Activated naive CD4-positive, alpha-beta T cell treated with anti-CD3 and anti-CD28 coated beads, Interleukin-2, amount 50 U/mL, for 24 hours (primary cell): ENCODE measurements around the gene NPAT.
"Not testable (repeated sequence)": the region's sequence is repeated elsewhere in the genome, so short reads cannot be mapped to it uniquely, and the experiment has no call there.

Source experiments
- H3K27ac Mint-ChIP-seq: one replicate; pipeline ENCODE4 v1.8.0; 2021; ENCODE audit warnings: mild to moderate bottlenecking, mixed read lengths
- H3K27me3 Mint-ChIP-seq: one replicate; pipeline ENCODE4 v1.8.0; 2021; ENCODE audit warnings: mixed read lengths
- H3K36me3 Mint-ChIP-seq: one replicate; pipeline ENCODE4 v1.8.0; 2021; ENCODE audit warnings: mixed read lengths
- H3K4me1 Mint-ChIP-seq: one replicate; pipeline ENCODE4 v1.8.0; 2021; ENCODE audit warnings: mixed read lengths
- H3K4me3 Mint-ChIP-seq: one replicate; pipeline ENCODE4 v1.8.0; 2021; ENCODE audit warnings: mild to moderate bottlenecking, mixed read lengths
- H3K9me3 Mint-ChIP-seq: one replicate; pipeline ENCODE4 v1.8.0; 2021; ENCODE audit warnings: mixed read lengths

The NPAT gene

GRCh38 chr11:108142304-108142703 lies 80.1 kb downstream of the NPAT start:
- H3K9me3 Mint-ChIP-seq = no peaks in the 10 kb centered on the region
- H3K4me3 Mint-ChIP-seq = no peak overlapping the region
- peaks cover 25% of the 10 kb centered on the region for H3K4me1 Mint-ChIP-seq
- H3K27ac Mint-ChIP-seq = no peak overlapping the region
- H3K36me3 Mint-ChIP-seq = peaks cover 33% of the 10 kb centered on the region
- no peaks in the 10 kb centered on the region for H3K27me3 Mint-ChIP-seq

GRCh38 chr11:108137212-108137611 lies 85.2 kb downstream of the NPAT start:
- Mint-ChIP-seq H3K27me3 (no peaks in the 10 kb centered on the region), H3K4me3 (peak overlapping the region; percentile 5), H3K4me1 (peaks cover 34% of the 10 kb centered on the region), H3K27ac (peak overlapping the region; percentile 74), H3K36me3 (peaks cover 22% of the 10 kb centered on the region), H3K9me3 (no peaks in the 10 kb centered on the region)

GRCh38 chr11:108135845-108136544 lies 86.4 kb downstream of the NPAT start:
- H3K27me3 Mint-ChIP-seq = no peaks in the 10 kb centered on the region
- no peaks in the 10 kb centered on the region for H3K9me3 Mint-ChIP-seq
- H3K4me1 Mint-ChIP-seq = peaks cover 37% of the 10 kb centered on the region
- H3K27ac Mint-ChIP-seq = peak overlapping the region; percentile 72
- peaks cover 18% of the 10 kb centered on the region for H3K36me3 Mint-ChIP-seq
- no peak overlapping the region for H3K4me3 Mint-ChIP-seq

GRCh38 chr11:108132993-108133538 lies 89.4 kb downstream of the NPAT start:
- not testable (repeated sequence) for H3K9me3 Mint-ChIP-seq, H3K27me3 Mint-ChIP-seq, H3K4me3 Mint-ChIP-seq
- H3K36me3 Mint-ChIP-seq = peaks cover 10% of the 10 kb centered on the region
- H3K4me1 Mint-ChIP-seq = peaks cover 32% of the 10 kb centered on the region
- H3K27ac Mint-ChIP-seq = peak overlapping the region; percentile 41

- no peak overlapping the region for H3K4me3 Mint-ChIP-seq
- peaks cover 26% of the 10 kb centered on the region for H3K4me1 Mint-ChIP-seq
- H3K36me3 Mint-ChIP-seq = peaks cover 9% of the 10 kb centered on the region
- no peaks in the 10 kb centered on the region for H3K9me3 Mint-ChIP-seq
- peak overlapping the region; percentile 32 for H3K27ac Mint-ChIP-seq
- H3K27me3 Mint-ChIP-seq = no peaks in the 10 kb centered on the region
These were observed 90.4 kb downstream of the NPAT start for GRCh38 chr11:108131993-108132392.

GRCh38 chr11:108128772-108129171 lies 93.7 kb downstream of the NPAT start:
- H3K4me3 Mint-ChIP-seq = no peak overlapping the region
- no peaks in the 10 kb centered on the region for H3K27me3 Mint-ChIP-seq
- peaks cover 32% of the 10 kb centered on the region for H3K4me1 Mint-ChIP-seq
- H3K36me3 Mint-ChIP-seq = peaks cover 8% of the 10 kb centered on the region
- no peaks in the 10 kb centered on the region for H3K9me3 Mint-ChIP-seq
- H3K27ac Mint-ChIP-seq = no peak overlapping the region

- Mint-ChIP-seq H3K4me3 (no peak overlapping the region), H3K4me1 (peaks cover 48% of the 10 kb centered on the region), H3K36me3 (peaks cover 5% of the 10 kb centered on the region), H3K27me3 (no peaks in the 10 kb centered on the region), H3K27ac (no peak overlapping the region), H3K9me3 (no peaks in the 10 kb centered on the region)
These were observed 97.3 kb downstream of the NPAT start for GRCh38 chr11:108125096-108125495.

- Mint-ChIP-seq H3K9me3 (no peaks in the 10 kb centered on the region), H3K27ac (no peak overlapping the region), H3K4me3 (peak overlapping the region; percentile 97), H3K4me1 (peaks cover 45% of the 10 kb centered on the region), H3K36me3 (peaks cover 2% of the 10 kb centered on the region), H3K27me3 (no peaks in the 10 kb centered on the region)
These were observed 100.2 kb downstream of the NPAT start for GRCh38 chr11:108122166-108122628.

- peaks cover 43% of the 10 kb centered on the region for H3K4me1 Mint-ChIP-seq
- H3K27me3 Mint-ChIP-seq = no peaks in the 10 kb centered on the region
- H3K27ac Mint-ChIP-seq = peak within 1 kb of the TSS; percentile 81
- peak within 1 kb of the TSS; percentile 97 for H3K4me3 Mint-ChIP-seq
- H3K9me3 Mint-ChIP-seq = no peaks in the 10 kb centered on the region
- peaks cover 2% of the 10 kb centered on the region for H3K36me3 Mint-ChIP-seq
These were observed 100.9 kb downstream of the NPAT start, which contains the start of gene ACAT1 for GRCh38 chr11:108121274-108122155. TSS of gene ACAT1 (plus strand) at chr11:108121567. CDS start at chr11:108121607, 40 bp downstream.

- peaks cover 37% of the 10 kb centered on the region for H3K4me1 Mint-ChIP-seq
- not testable (repeated sequence) for H3K27ac Mint-ChIP-seq, H3K27me3 Mint-ChIP-seq, H3K9me3 Mint-ChIP-seq, H3K36me3 Mint-ChIP-seq
- H3K4me3 Mint-ChIP-seq = peak overlapping the region; percentile 97
These were observed 101.5 kb downstream of the NPAT start for GRCh38 chr11:108120936-108121273.

- Mint-ChIP-seq H3K9me3 (no peaks in the 10 kb centered on the region), H3K4me1 (peaks cover 13% of the 10 kb centered on the region), H3K4me3 (no peak overlapping the region), H3K36me3 (no peaks in the 10 kb centered on the region), H3K27ac (no peak overlapping the region), H3K27me3 (no peaks in the 10 kb centered on the region)
These were observed 104.6 kb downstream of the NPAT start for GRCh38 chr11:108117746-108118371.

GRCh38 chr11:108115500-108116140 lies 106.8 kb downstream of the NPAT start:
- Mint-ChIP-seq H3K36me3 (peaks cover 2% of the 10 kb centered on the region), H3K4me3 (no peak overlapping the region), H3K27ac (no peak overlapping the region)

GRCh38 chr11:108112057-108112456 lies 110.4 kb downstream of the NPAT start:
- Mint-ChIP-seq H3K9me3 (no peaks in the 10 kb centered on the region), H3K4me3 (no peak overlapping the region), H3K27me3 (no peaks in the 10 kb centered on the region), H3K36me3 (peaks cover 2% of the 10 kb centered on the region), H3K4me1 (no peaks in the 10 kb centered on the region), H3K27ac (no peak overlapping the region)

More at GRCh38 chr11:108115500-108116140, 106.8 kb downstream of the NPAT start:
- H3K9me3 Mint-ChIP-seq = no peaks in the 10 kb centered on the region
- no peaks in the 10 kb centered on the region for H3K4me1 Mint-ChIP-seq
- no peaks in the 10 kb centered on the region for H3K27me3 Mint-ChIP-seq

- Mint-ChIP-seq H3K4me3 (no peak overlapping the region), H3K9me3 (no peaks in the 10 kb centered on the region)
These were observed 111.3 kb downstream of the NPAT start for GRCh38 chr11:108111126-108111525.

More at GRCh38 chr11:108111126-108111525, 111.3 kb downstream of the NPAT start:
- Mint-ChIP-seq H3K4me1 (no peaks in the 10 kb centered on the region), H3K27me3 (no peaks in the 10 kb centered on the region), H3K36me3 (peaks cover 2% of the 10 kb centered on the region), H3K27ac (no peak overlapping the region)
